NCI-H2196 (cell line): ENCODE measurements around the gene LAMB4.

ENCODE experiments used
- DNase-seq: peaks from one replicate; lab custom pipeline; 2025; ENCODE audit not compliant: unreplicated experiment; lab: John Stamatoyannopoulos, UW

LAMB4 gene

GRCh38 chr7:107975394-107976013, 154.7 kb downstream of the LAMB4 start:
- DNase-seq, result no peak

GRCh38 chr7:107973861-107974260, 156.3 kb downstream of the LAMB4 start:
- DNase-seq, result no peak
